HG02763 (cell line): ENCODE results near the gene SPNS3.

ENCODE experiments used
- ATAC-seq: cut with Tn5 transposase; IDR thresholded peaks from one replicate; pipeline ENCODE4 v1.9.1; 2021; ENCODE audit warnings: mild to moderate bottlenecking, moderate library complexity; ENCODE audit not compliant: unreplicated experiment

Gene SPNS3

GRCh38 chr17:4522661-4523060 is 88.9 kb downstream of the SPNS3 start:
- ATAC-seq = no peak

- no peak for ATAC-seq
These were observed 90.2 kb downstream of the SPNS3 start for GRCh38 chr17:4523946-4524345.

- no peak for ATAC-seq
These were observed 92.1 kb downstream of the SPNS3 start for GRCh38 chr17:4525691-4526397.

- no peak for ATAC-seq
These were observed 93.4 kb downstream of the SPNS3 start for GRCh38 chr17:4527134-4527533.

GRCh38 chr17:4527566-4528125 is 93.9 kb downstream of the SPNS3 start:
- ATAC-seq = no peak

GRCh38 chr17:4529533-4530152 is 95.9 kb downstream of the SPNS3 start:
- ATAC-seq = no peak

GRCh38 chr17:4530799-4531730 is 97.3 kb downstream of the SPNS3 start:
- no peak for ATAC-seq

- ATAC-seq = no peak
These were observed 98.4 kb downstream of the SPNS3 start for GRCh38 chr17:4531988-4532736.

- no peak for ATAC-seq
These were observed 99.3 kb downstream of the SPNS3 start for GRCh38 chr17:4532860-4533522.

GRCh38 chr17:4533523-4534504 is 100.1 kb downstream of the SPNS3 start:
- ATAC-seq = no peak

GRCh38 chr17:4534515-4534914 is 100.8 kb downstream of the SPNS3 start:
- no peak for ATAC-seq

- ATAC-seq = no peak
These were observed 101.4 kb downstream of the SPNS3 start for GRCh38 chr17:4534928-4535666.

GRCh38 chr17:4535667-4536258 is 102.0 kb downstream of the SPNS3 start:
- no peak for ATAC-seq

GRCh38 chr17:4536259-4536741 is 102.6 kb downstream of the SPNS3 start:
- no peak for ATAC-seq

- no peak for ATAC-seq
These were observed 103.1 kb downstream of the SPNS3 start for GRCh38 chr17:4536742-4537411.
